ENCODE results near the gene ZNF407. TPM values are rescaled to one million over a fixed set of nuclear protein-coding genes. Genes with fewer than 3 reads are reported as not detected.

Gene ZNF407
- total RNA-seq, 1 experiment from 2014 or later: 7.6 TPM

- no peak for TF ChIP-seq CTCF (IDR thresholded peaks at IDR 0.05 in 2 of 3, conservative IDR thresholded peaks at IDR 0.05 in 1 of 3; ENCODE audit: borderline replicate concordance in 1 of 3, insufficient read depth in 1 of 3, low read depth in 2 of 3, low read length in 2 of 3)
These were observed 7.1 kb downstream of the ZNF407 start (continued) for GRCh38 chr18:74604774-74605173.

GRCh38 chr18:74608681-74609080, 11.0 kb downstream of the ZNF407 start:
- no TSS peak for BruUV-seq (replicated peaks)
- H4K20me1 ChIP-seq (ENCODE audit: insufficient read depth): no peaks in the 10 kb centered on the region
- H3K9ac ChIP-seq (ENCODE audit: low read length): no peak overlapping the region
- H3K4me3 ChIP-seq (replicated peaks in 1 of 2; ENCODE audit: low read depth in 1 of 2, low read length in 2 of 2): no peak overlapping the region
- H3K27me3 ChIP-seq (ENCODE audit: insufficient read depth, low read length): no peaks in the 10 kb centered on the region
- no peaks in the 10 kb centered on the region for H3K36me3 ChIP-seq (ENCODE audit: control insufficient read depth in 1 of 2, insufficient read depth in 2 of 2, low read length in 2 of 2)
- DNase-seq (ENCODE audit: low read depth, low spot score) (no peak), ATAC-seq (no peak)
- ChIA-PET RAD21 (ENCODE audit: low non-redundant PET in 1 of 2, low total read pairs in 2 of 2, uncharacterized antibody in 2 of 2, unreplicated experiment in 2 of 2) (no interaction called here), POLR2A (no interaction called here), CTCF (no interaction called here)
- H3K9me2 ChIP-seq (ENCODE audit: insufficient read depth): no peaks in the 10 kb centered on the region
- H3K4me1 ChIP-seq (ENCODE audit: control insufficient read depth in 1 of 2, insufficient read depth in 2 of 2, low read length in 2 of 2): no peaks in the 10 kb centered on the region
- H3K79me2 ChIP-seq (ENCODE audit: insufficient read depth, low read length): peaks cover 14% of the 10 kb centered on the region
- H3K27ac ChIP-seq (ENCODE audit: low read depth, low read length): no peak overlapping the region
- no peaks in the 10 kb centered on the region for H3K9me3 ChIP-seq (ENCODE audit: control insufficient read depth in 1 of 2, insufficient read depth in 1 of 2, low read depth in 1 of 2, low read length in 2 of 2)
- no peak overlapping the region for H3K4me2 ChIP-seq (ENCODE audit: low read length)
- no peak for TF ChIP-seq MAX (IDR thresholded peaks at IDR 0.05)
- no peak for TF ChIP-seq TCF7L2 (IDR thresholded peaks at IDR 0.05; ENCODE audit: borderline replicate concordance, extremely low read depth, insufficient read depth, insufficient read length)
- TF ChIP-seq POLR2A (IDR thresholded peaks at IDR 0.05; ENCODE audit: borderline replicate concordance, extremely low read depth, insufficient read depth, insufficient read length): no peak
- intact Hi-C loops (cut with micrococcal nuclease): no loop called here
- no peak overlapping the region for H2AFZ ChIP-seq (ENCODE audit: low read depth, low read length, poor library complexity, severe bottlenecking)

GRCh38 chr18:74609535-74609934, 11.9 kb downstream of the ZNF407 start:
- no peaks in the 10 kb centered on the region for H3K27me3 ChIP-seq (ENCODE audit: insufficient read depth, low read length)
- no peak overlapping the region for H2AFZ ChIP-seq (ENCODE audit: low read depth, low read length, poor library complexity, severe bottlenecking)
- no peak overlapping the region for H3K9ac ChIP-seq (ENCODE audit: low read length)
- H3K4me3 ChIP-seq (replicated peaks in 1 of 2; ENCODE audit: low read depth in 1 of 2, low read length in 2 of 2): no peak overlapping the region
- no TSS peak for BruUV-seq (replicated peaks)
- DNase-seq (ENCODE audit: low read depth, low spot score) (no peak), ATAC-seq (no peak)
- no peaks in the 10 kb centered on the region for H3K4me1 ChIP-seq (ENCODE audit: control insufficient read depth in 1 of 2, insufficient read depth in 2 of 2, low read length in 2 of 2)
- no peaks in the 10 kb centered on the region for H3K9me2 ChIP-seq (ENCODE audit: insufficient read depth)
- no peaks in the 10 kb centered on the region for H4K20me1 ChIP-seq (ENCODE audit: insufficient read depth)
- no peak overlapping the region for H3K27ac ChIP-seq (ENCODE audit: low read depth, low read length)
- H3K4me2 ChIP-seq (ENCODE audit: low read length): no peak overlapping the region
- H3K9me3 ChIP-seq (ENCODE audit: control insufficient read depth in 1 of 2, insufficient read depth in 1 of 2, low read depth in 1 of 2, low read length in 2 of 2): 0 out of 4 replicates have a peak, but pooled peaks cover 0 to 3% of the 10 kb centered on the region in 2 experiments
- H3K79me2 ChIP-seq (ENCODE audit: insufficient read depth, low read length): peaks cover 9% of the 10 kb centered on the region; the same call in 1 of the 2 replicates
- RAD21 ChIA-PET (ENCODE audit: low non-redundant PET in 1 of 2, low total read pairs in 2 of 2, uncharacterized antibody in 2 of 2, unreplicated experiment in 2 of 2): no interaction called here
- intact Hi-C loops (cut with micrococcal nuclease): no loop called here
- POLR2A ChIA-PET: no interaction called here
- CTCF ChIA-PET: no interaction called here
- H3K36me3 ChIP-seq (ENCODE audit: control insufficient read depth in 1 of 2, insufficient read depth in 2 of 2, low read length in 2 of 2): no peaks in the 10 kb centered on the region
- TF ChIP-seq POLR2AphosphoS5 (IDR thresholded peaks at IDR 0.05; ENCODE audit: low read depth, low read length) (no peak), CEBPB (IDR thresholded peaks at IDR 0.05; ENCODE audit: low read depth) (no peak), ZBTB33 (IDR thresholded peaks at IDR 0.05; ENCODE audit: extremely low read depth, insufficient replicate concordance, low read length) (no peak), CTCF (IDR thresholded peaks at IDR 0.05 in 2 of 3, conservative IDR thresholded peaks at IDR 0.05 in 1 of 3; ENCODE audit: borderline replicate concordance in 1 of 3, insufficient read depth in 1 of 3, low read depth in 2 of 3, low read length in 2 of 3) (no peak), RAD21 (IDR thresholded peaks at IDR 0.05; ENCODE audit: low read depth) (no peak), ZFX (IDR thresholded peaks at IDR 0.05) (no peak), POLR2A (IDR thresholded peaks at IDR 0.05; ENCODE audit: borderline replicate concordance, extremely low read depth, insufficient read depth, insufficient read length) (no peak), SIN3A (IDR thresholded peaks at IDR 0.05; ENCODE audit: low read depth) (no peak), EZH2phosphoT487 (IDR thresholded peaks at IDR 0.05; ENCODE audit: borderline replicate concordance) (no peak)
